ENCODE data around the gene BICDL2. TPM values are rescaled to one million over a fixed set of nuclear protein-coding genes. Genes with fewer than 3 reads are reported as not detected.

BICDL2 gene
- total RNA-seq, 1 donor from 2014 or later, result 2.2 TPM

DNA sequence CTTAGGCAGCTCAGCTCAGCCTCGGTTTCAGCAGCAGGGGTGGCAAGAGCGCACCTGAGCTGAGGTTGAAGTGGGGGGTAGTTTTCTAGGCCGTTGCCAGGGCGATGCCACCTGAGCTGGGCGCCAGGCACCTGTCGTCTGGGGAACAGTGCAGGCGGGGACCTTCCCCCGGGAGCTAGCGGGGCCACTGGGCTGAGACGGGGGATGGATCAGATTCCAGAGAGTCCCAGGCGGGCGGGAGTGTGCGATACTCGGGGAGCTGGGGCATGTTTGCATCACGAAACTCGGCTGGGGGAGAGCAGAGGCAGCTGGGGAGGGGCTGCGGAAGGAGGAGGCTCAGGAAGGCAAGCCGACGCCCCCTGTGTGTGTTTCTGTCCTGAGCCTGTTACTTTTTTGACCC, 24.5 kb downstream of the BICDL2 start:
- no peak for DNase-seq (ENCODE audit: low spot score)

GRCh38 chr16:3010510-3010909, 26.2 kb downstream of the BICDL2 start:
- no peak for DNase-seq (ENCODE audit: low spot score)

GRCh38 chr16:3009568-3010390, 27.0 kb downstream of the BICDL2 start:
- DNase-seq (ENCODE audit: low spot score), result peak; percentile 80

DNA sequence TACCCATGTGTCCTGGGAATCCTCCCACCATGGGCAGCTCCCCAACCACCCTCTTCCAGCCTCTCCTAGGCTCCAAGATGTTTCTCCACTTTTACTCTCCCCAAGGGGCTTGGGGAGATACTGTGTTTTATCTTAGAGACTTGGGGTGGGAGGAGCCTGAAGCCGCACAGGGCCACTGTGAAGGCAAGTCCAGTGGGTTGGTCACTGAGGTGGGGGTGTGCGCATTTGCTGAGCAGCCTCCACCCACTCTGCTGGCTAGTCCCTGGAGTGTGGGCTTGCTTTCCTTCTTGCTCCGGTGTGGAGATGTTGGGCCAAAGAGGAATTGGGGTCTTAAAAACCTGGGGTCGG, 28.1 kb downstream of the BICDL2 start:
- no peak for DNase-seq (ENCODE audit: low spot score)

- no peak for DNase-seq (ENCODE audit: low spot score)
These were observed 28.6 kb downstream of the BICDL2 start for GRCh38 chr16:3007957-3008689.

DNA sequence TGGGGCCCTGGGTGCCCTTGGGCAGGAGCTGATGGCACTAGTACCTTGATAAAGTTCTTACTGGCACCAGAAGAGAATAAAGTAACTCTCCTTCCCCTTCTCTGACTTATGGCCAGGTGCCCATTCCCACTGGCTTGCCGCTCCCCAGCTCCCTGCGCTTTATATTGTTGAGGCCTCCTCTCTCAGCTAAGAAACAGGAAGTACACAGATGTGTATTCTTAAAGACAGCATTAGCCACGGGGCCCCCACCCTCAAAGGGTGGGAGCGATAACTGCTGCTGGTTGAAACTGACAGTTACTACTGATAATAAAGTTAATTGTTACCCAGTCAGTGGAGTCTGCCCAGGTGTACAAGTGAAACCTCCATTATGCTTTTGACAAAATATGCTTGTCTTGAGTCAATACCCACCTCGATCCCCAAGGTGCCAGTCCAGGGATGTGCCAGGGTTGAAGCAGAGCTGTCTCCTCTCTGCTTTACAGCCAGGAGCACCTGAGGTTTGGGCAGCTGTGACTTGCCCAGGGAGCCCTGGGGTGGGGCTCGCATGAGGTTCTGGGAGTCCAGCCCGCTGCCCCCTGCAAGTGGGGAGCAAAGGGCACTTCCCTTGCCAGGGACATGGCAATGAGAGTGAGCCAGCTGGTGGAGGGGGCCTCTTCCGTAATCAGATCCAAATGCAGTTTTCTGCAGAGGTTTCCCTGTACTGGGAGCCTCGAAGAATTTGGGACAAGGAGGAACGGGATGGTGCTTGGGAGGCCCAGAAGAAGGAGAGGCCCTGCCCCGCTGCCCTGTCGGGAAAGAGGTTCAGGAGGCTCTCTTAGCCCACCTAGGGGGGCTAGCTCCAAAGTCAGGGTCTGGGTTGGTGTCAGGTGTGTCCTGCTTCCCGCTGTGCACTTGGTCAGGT, 29.4 kb downstream of the BICDL2 start:
- DNase-seq (ENCODE audit: low spot score), result no peak

GRCh38 chr16:3004781-3005284, 31.9 kb downstream of the BICDL2 start:
- no peak for DNase-seq (ENCODE audit: low spot score)

DNA sequence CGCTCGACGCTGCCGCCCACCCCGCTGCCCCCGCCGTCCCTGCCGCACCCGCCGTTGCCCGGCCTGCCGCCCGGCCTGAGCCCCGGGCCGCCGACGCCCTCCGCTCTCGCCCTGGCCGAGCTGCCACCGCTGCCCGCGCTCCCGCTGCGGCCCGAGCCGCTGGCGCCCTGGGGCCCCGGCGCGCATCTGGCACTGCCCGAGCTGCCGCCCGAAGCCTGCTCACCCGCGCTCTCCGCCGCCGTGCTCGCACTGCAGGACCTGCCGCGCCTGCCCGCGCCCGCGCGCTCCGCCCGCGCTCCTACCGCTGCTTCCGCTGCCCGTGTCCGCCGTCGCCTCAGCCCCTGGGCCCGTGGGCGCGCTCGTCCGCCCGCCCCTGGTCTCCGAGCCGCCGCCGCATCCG, 32.4 kb downstream of the BICDL2 start:
- no peak for DNase-seq (ENCODE audit: low spot score)

DNA sequence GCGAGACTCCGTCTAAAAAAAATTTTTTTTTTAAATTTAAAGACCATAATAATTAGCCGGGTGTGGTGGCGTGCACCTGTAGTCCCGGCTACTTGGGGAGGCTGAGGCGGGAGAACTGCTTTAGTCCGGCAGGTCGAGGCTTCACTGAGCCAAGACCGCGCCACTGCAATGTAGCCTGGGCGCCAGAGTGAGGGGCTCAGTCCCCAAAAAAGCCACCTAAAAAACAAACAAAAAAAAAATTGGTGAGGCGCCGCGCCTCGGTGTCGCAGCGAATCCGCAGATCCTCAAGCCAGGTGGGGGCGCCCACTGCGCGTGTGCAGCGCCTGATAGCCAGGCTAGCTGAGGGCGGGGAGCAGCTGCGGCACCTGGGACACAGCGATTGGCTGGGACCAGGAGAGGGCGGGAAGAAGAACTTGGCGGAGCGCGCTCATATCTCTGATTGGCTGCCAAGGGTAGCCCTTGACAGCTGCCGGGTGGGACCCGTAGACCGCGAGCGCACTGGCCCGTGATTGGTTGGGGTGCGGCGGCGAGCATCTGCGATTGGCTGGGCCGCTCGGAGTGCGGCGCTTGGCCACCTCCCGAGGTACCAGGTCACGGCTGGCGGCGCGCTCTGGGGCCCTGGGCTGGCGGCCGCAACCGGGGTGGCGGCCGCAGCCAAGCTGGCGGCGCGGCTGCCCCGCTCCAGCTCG, 33.0 kb downstream of the BICDL2 start:
- DNase-seq (ENCODE audit: low spot score), result peak; percentile 99

- DNase-seq (ENCODE audit: low spot score), result no peak
These were observed 35.4 kb downstream of the BICDL2 start for GRCh38 chr16:3001316-3001715.

DNA sequence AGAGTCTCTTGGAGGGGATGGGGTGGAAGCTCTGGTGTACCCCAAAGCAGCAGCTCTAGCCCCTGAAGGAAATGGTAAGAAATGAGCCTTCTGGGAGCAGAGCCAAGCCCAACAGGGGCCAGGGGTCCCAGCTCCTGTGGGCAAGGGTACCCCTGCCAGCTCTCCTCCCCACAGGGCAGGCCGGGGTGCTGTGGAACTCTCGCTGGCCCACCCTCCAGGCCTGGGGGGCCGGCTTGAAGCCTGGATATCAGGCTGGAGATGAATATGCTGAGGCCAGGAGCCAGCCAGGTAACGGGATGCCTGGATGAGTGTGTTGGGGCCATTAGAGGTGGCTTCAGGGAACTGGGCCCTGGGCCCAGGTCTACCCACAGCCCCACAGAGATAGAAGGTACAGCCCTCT, 36.2 kb downstream of the BICDL2 start:
- no peak for DNase-seq (ENCODE audit: low spot score)

DNA sequence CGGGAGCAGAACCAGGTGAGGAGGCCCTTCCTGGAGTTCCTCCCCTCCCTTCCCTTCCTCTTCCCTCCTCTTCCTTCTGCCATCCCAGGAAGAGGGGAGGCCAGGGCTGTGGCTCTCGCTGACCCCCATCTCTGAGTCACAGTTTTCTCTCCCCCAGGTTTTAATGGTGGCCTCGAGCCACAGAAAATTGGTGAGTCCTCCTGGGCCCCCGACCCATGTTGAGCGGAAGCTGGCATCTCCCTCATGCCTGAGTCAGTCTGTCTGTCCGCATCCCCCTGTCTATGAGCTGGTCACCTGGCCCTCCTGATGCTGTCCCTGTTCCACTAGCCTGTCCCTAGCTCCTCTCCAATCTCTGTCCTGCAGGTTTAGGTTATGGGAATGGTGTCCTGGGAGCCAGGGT, 36.8 kb downstream of the BICDL2 start:
- DNase-seq (ENCODE audit: low spot score), result no peak

GRCh38 chr16:2996298-2996697, 40.4 kb downstream of the BICDL2 start:
- DNase-seq (ENCODE audit: low spot score), result no peak

GRCh38 chr16:2992383-2993081, 44.2 kb downstream of the BICDL2 start:
- DNase-seq (ENCODE audit: low spot score), result no peak

- no peak for DNase-seq (ENCODE audit: low spot score)
These were observed 45.0 kb downstream of the BICDL2 start for GRCh38 chr16:2991566-2992261.

- no peak for DNase-seq (ENCODE audit: low spot score)
These were observed 45.9 kb downstream of the BICDL2 start for GRCh38 chr16:2990891-2991290.

DNA sequence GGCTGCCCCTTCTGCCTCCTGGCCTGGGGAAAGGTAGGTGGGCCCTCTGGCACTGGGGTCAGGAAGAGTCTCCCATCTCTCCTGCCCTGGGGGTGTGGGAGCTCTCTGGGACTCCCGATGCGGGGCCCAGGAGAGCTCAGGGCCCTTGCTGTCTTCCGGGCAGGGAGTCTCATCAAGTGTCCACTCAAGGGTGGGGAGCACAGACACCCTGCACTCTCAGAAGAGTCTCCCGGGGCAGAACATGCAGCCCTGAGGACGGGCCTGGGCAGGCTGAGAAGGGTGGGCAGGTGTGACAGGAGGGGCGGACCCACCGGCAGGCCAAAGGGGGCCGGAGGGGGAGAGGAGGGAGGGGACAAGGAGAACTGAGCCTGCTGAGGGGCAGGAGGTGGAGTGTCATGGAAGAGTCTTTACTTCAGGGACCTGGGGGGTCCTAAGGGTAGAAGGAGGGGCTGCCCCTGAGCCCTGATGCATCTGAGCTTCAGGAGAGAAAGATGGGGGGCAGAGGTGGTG, 48.1 kb downstream of the BICDL2 start:
- no peak for DNase-seq (ENCODE audit: low spot score)

DNA sequence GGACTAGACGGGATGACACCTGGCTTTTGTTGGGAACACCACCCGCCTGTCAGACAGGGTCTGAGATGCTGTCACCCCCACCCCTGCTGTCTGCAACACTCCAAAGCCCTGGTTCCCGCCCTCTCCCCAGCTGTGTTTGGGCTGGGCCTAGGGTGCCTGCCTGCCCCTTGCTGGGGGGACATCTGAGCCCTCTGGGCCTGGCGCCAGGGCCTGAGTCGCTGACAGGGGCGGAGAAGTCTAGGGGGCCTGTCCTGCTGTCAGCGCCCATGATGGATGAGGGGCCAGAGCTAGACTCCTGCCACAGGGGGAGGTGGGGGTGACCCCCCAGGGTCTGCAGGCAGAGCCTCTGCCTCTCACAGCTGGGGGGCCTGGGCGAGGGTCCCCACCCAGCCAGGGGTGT, 48.9 kb downstream of the BICDL2 start:
- DNase-seq (ENCODE audit: low spot score), result peak; percentile 82

DNA sequence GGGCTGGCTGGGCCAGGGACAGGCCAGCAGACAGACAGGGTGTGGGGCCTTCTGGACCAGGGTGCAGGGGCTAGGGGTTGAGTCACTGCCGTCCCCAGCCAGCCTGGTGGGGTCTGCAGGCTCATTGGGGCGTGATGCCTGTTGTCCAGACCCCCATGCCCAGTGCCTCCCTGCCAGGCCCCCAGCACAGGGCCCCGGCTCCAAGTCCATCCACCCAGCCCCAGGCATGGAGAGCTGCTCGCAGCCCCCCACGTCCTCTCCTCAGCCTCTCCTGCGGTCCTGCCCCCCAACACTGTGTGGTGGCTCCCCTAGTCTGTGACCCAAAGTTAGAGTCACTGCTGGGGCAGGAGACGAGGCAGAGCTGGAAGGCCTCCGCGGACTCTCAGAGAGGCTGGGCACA, 49.5 kb downstream of the BICDL2 start:
- no peak for DNase-seq (ENCODE audit: low spot score)

- DNase-seq (ENCODE audit: low spot score), result no peak
These were observed 50.0 kb downstream of the BICDL2 start for GRCh38 chr16:2986623-2987188.
